Smooth muscle cell (in vitro differentiated cells): ENCODE measurements around the gene AADACL4. TPM values are rescaled to one million over a fixed set of nuclear protein-coding genes. Genes with fewer than 3 reads are reported as not detected.
A peak's percentile ranks its signal among the peaks of the same experiment; 100 is the strongest.

ENCODE experiments used
- DNase-seq: peaks from one replicate; lab custom pipeline; 2025; ENCODE audit not compliant: unreplicated experiment; lab: John Stamatoyannopoulos, UW
- H2AFZ ChIP-seq: fragments of 200-600 bp; sonication (generic); 2 replicates; pipeline ENCODE4 v1.6.0; 2016; ENCODE audit warnings: antibody characterized with exemption, low read depth, mild to moderate bottlenecking
- H3F3A ChIP-seq: fragments of 200-600 bp; sonication (generic); 2 replicates; pipeline ENCODE4 v1.6.0; 2017; ENCODE audit warnings: antibody characterized with exemption, low read depth
- H3K27ac ChIP-seq: fragments of 200-600 bp; sonication (generic); 2 replicates; pipeline ENCODE4 v1.5.1; 2016; ENCODE audit warnings: low read depth, mild to moderate bottlenecking
- H3K27me3 ChIP-seq: fragments of 200-600 bp; sonication (generic); 2 replicates; pipeline ENCODE4 v1.6.1; 2016; ENCODE audit warnings: low read depth, mild to moderate bottlenecking
- H3K36me3 ChIP-seq: fragments of 200-600 bp; sonication (generic); 2 replicates; pipeline ENCODE4 v1.5.1; 2016; ENCODE audit warnings: low read depth
- H3K4me1 ChIP-seq: fragments of 200-600 bp; sonication (generic); 2 replicates; pipeline ENCODE4 v1.5.1; 2016; ENCODE audit warnings: low read depth
- H3K4me2 ChIP-seq: fragments of 200-600 bp; sonication (generic); 2 replicates; pipeline ENCODE4 v1.6.0; 2016; ENCODE audit warnings: mild to moderate bottlenecking
- H3K4me3 ChIP-seq: fragments of 200-600 bp; sonication (generic); 2 replicates; pipeline ENCODE4 v1.5.1; 2016; ENCODE audit warnings: mild to moderate bottlenecking
- H3K79me2 ChIP-seq: fragments of 200-600 bp; sonication (generic); 2 replicates; pipeline ENCODE4 v1.6.0; 2016; ENCODE audit warnings: low read depth, mild to moderate bottlenecking
- H3K9ac ChIP-seq: fragments of 200-600 bp; sonication (generic); 2 replicates; pipeline ENCODE4 v1.6.0; 2016; ENCODE audit warnings: low read depth
- H3K9me3 ChIP-seq: fragments of 200-600 bp; sonication (generic); replicated peaks from 2 replicates; pipeline ENCODE4 v1.5.1; 2016; ENCODE audit warnings: low read depth
- H4K20me1 ChIP-seq: fragments of 200-600 bp; sonication (generic); 2 replicates; pipeline ENCODE4 v1.6.0; 2016; ENCODE audit warnings: low read depth
- CTCF ChIP-seq: fragments of 200-600 bp; sonication (generic); IDR thresholded peaks from 2 replicates; pipeline ENCODE4 v1.5.1; 2017; ENCODE audit warnings: borderline replicate concordance, mild to moderate bottlenecking, antibody characterized with exemption; ENCODE audit not compliant: insufficient read depth, poor library complexity, severe bottlenecking
- WGBS: methylation state at CpG from one replicate; pipeline ENCODE4 v1.1.7; 2016; ENCODE audit warnings: low lambda C conversion rate; 5-methylcytosine and 5-hydroxymethylcytosine counted together
- polyA plus RNA-seq: library from polyadenylated mRNA; unstranded; fragments of >200 nt; fragmentation: Nextera tagmentation; extraction: Ambion mirVana; gene quantifications from 2 replicates; pipeline ENCODE4 v1.2.1, GENCODE V29; 2016
- total RNA-seq: library from RNA; depleted of rRNA; stranded (reverse); fragments of >200 nt; gene quantifications from 2 replicates; pipeline ENCODE4 v1.2.3, GENCODE V29; 2014

Gene AADACL4
- total and polyA plus RNA-seq, 2 experiments from 2014 or later: not detected

GRCh38 chr1:12604114-12604874 lies 39.6 kb upstream of the AADACL4 start:
- peaks cover 8% of the 10 kb centered on the region for H3K4me1 ChIP-seq
- H3K4me3 ChIP-seq: no peak overlapping the region
- no peaks in the 10 kb centered on the region for H3K9me3 ChIP-seq
- H3F3A ChIP-seq: peaks cover 3% of the 10 kb centered on the region
- no peaks in the 10 kb centered on the region for H4K20me1 ChIP-seq
- WGBS: 42% methylated on average over 16 of the region's 16 CpGs
- no peaks in the 10 kb centered on the region for H3K36me3 ChIP-seq
- H3K4me2 ChIP-seq: peak overlapping the region; percentile 49
- DNase-seq: no peak
- H3K27me3 ChIP-seq: peaks cover 27% of the 10 kb centered on the region
- H3K79me2 ChIP-seq: no peaks in the 10 kb centered on the region
- TF ChIP-seq CTCF: no peak
- H2AFZ ChIP-seq: no peak overlapping the region
- H3K27ac ChIP-seq: no peak overlapping the region
- no peak overlapping the region for H3K9ac ChIP-seq

GRCh38 chr1:12604986-12605385 lies 38.9 kb upstream of the AADACL4 start:
- no peak overlapping the region for H3K4me2 ChIP-seq
- H4K20me1 ChIP-seq: no peaks in the 10 kb centered on the region
- no peak overlapping the region for H3K4me3 ChIP-seq
- no peak for TF ChIP-seq CTCF
- WGBS: 89% methylated on average over 9 of the region's 9 CpGs
- peaks cover 8% of the 10 kb centered on the region for H3K4me1 ChIP-seq
- H3K36me3 ChIP-seq: no peaks in the 10 kb centered on the region
- no peak overlapping the region for H3K9ac ChIP-seq
- H3K27me3 ChIP-seq: peaks cover 21% of the 10 kb centered on the region
- no peak for DNase-seq
- no peak overlapping the region for H3K27ac ChIP-seq
- no peak overlapping the region for H2AFZ ChIP-seq
- no peaks in the 10 kb centered on the region for H3K9me3 ChIP-seq
- H3F3A ChIP-seq: peaks cover 3% of the 10 kb centered on the region
- no peaks in the 10 kb centered on the region for H3K79me2 ChIP-seq

- Histone ChIP-seq H3K27ac (no peak overlapping the region), H3K27me3 (peaks cover 39% of the 10 kb centered on the region), H3K79me2 (no peaks in the 10 kb centered on the region), H3K9ac (no peak overlapping the region), H3K36me3 (no peaks in the 10 kb centered on the region), H3K9me3 (no peaks in the 10 kb centered on the region), H3K4me2 (no peak overlapping the region), H2AFZ (no peak overlapping the region), H3K4me1 (peaks cover 3% of the 10 kb centered on the region), H4K20me1 (no peaks in the 10 kb centered on the region), H3K4me3 (no peak overlapping the region), H3F3A (peaks cover 3% of the 10 kb centered on the region)
- WGBS: 72% methylated on average over 3 of the region's 3 CpGs
- no peak for TF ChIP-seq CTCF
- no peak for DNase-seq
These were observed 36.6 kb upstream of the AADACL4 start for GRCh38 chr1:12607263-12607662.
